Measurements from ENCODE around the gene FETUB.

The FETUB gene

DNA sequence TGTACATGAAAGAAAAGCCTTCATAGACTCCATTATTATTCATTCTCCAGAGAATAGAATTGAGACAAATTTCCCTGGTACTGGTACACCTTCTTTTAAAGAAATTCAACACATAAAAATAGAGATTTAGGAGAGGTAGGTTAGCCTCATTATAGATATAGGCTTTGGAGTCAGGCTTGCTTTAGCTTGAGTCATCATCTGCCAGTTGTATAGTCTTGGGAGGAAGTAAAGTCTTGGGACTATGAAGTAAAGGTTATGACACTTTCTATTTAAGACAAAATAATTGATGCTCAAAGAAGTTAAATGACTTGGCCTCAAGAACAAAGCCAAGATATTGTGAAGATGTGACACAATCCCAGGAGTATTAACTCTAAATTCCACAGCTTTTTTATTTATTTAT, 30.0 kb downstream of the FETUB start:
- CTCF ChIA-PET: no interaction called here
- POLR2A ChIA-PET: no interaction called here
- H3K27ac ChIP-seq (ENCODE audit: extremely low read depth, low read depth, low read length): no peak overlapping the region
- TF ChIP-seq ZNF513 (tag by site-specific recombination; IDR thresholded peaks at IDR 0.05): no peak
- no peak for TF ChIP-seq ZBTB48 (tag by site-specific recombination; IDR thresholded peaks at IDR 0.05)
- TF ChIP-seq PATZ1 (tag by site-specific recombination; IDR thresholded peaks at IDR 0.05): no peak
- no peak for TF ChIP-seq GFI1B (tag by site-specific recombination; IDR thresholded peaks at IDR 0.05)
- TF ChIP-seq ZNF23 (tag by site-specific recombination; IDR thresholded peaks at IDR 0.05; ENCODE audit: borderline replicate concordance): no peak
- TF ChIP-seq, protein P1, sequence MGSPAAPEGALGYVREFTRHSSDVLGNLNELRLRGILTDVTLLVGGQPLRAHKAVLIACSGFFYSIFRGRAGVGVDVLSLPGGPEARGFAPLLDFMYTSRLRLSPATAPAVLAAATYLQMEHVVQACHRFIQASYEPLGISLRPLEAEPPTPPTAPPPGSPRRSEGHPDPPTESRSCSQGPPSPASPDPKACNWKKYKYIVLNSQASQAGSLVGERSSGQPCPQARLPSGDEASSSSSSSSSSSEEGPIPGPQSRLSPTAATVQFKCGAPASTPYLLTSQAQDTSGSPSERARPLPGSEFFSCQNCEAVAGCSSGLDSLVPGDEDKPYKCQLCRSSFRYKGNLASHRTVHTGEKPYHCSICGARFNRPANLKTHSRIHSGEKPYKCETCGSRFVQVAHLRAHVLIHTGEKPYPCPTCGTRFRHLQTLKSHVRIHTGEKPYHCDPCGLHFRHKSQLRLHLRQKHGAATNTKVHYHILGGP (tag by site-specific recombination; IDR thresholded peaks at IDR 0.05): no peak
- no peak for TF ChIP-seq ZNF548 (tag by site-specific recombination; IDR thresholded peaks at IDR 0.05)
- TF ChIP-seq ZIC2 (tag by site-specific recombination; IDR thresholded peaks at IDR 0.05): no peak
- no peak for TF ChIP-seq ZBTB1 (tag by site-specific recombination; IDR thresholded peaks at IDR 0.05)
- TF ChIP-seq GLIS1 (tag by site-specific recombination; IDR thresholded peaks at IDR 0.05): no peak
- TF ChIP-seq ZNF501 (tag by site-specific recombination; IDR thresholded peaks at IDR 0.05): no peak
- no peak for TF ChIP-seq OVOL3 (tag by site-specific recombination; IDR thresholded peaks at IDR 0.05)
- no peak for TF ChIP-seq ZNF707 (tag by site-specific recombination; IDR thresholded peaks at IDR 0.05)
- TF ChIP-seq, protein P2, sequence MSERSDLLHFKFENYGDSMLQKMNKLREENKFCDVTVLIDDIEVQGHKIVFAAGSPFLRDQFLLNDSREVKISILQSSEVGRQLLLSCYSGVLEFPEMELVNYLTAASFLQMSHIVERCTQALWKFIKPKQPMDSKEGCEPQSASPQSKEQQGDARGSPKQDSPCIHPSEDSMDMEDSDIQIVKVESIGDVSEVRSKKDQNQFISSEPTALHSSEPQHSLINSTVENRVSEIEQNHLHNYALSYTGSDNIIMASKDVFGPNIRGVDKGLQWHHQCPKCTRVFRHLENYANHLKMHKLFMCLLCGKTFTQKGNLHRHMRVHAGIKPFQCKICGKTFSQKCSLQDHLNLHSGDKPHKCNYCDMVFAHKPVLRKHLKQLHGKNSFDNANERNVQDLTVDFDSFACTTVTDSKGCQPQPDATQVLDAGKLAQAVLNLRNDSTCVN (tag by site-specific recombination; optimal IDR thresholded peaks at IDR 0.05): no peak
- TF ChIP-seq ZNF311 (tag by site-specific recombination; IDR thresholded peaks at IDR 0.05; ENCODE audit: borderline replicate concordance): no peak
- TF ChIP-seq, protein P3, sequence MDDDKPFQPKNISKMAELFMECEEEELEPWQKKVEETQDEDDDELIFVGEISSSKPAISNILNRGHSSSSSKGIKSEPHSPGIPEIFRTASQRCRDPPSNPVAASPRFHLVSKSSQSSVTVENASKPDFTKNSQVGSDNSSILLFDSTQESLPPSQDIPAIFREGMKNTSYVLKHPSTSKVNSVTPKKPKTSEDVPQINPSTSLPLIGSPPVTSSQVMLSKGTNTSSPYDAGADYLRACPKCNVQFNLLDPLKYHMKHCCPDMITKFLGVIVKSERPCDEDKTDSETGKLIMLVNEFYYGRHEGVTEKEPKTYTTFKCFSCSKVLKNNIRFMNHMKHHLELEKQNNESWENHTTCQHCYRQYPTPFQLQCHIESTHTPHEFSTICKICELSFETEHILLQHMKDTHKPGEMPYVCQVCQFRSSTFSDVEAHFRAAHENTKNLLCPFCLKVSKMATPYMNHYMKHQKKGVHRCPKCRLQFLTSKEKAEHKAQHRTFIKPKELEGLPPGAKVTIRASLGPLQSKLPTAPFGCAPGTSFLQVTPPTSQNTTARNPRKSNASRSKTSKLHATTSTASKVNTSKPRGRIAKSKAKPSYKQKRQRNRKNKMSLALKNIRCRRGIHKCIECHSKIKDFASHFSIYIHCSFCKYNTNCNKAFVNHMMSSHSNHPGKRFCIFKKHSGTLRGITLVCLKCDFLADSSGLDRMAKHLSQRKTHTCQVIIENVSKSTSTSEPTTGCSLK (tag by site-specific recombination; IDR thresholded peaks at IDR 0.05): no peak
- TF ChIP-seq ZFP37 (tag by site-specific recombination; IDR thresholded peaks at IDR 0.05): no peak
- TF ChIP-seq, protein P4, sequence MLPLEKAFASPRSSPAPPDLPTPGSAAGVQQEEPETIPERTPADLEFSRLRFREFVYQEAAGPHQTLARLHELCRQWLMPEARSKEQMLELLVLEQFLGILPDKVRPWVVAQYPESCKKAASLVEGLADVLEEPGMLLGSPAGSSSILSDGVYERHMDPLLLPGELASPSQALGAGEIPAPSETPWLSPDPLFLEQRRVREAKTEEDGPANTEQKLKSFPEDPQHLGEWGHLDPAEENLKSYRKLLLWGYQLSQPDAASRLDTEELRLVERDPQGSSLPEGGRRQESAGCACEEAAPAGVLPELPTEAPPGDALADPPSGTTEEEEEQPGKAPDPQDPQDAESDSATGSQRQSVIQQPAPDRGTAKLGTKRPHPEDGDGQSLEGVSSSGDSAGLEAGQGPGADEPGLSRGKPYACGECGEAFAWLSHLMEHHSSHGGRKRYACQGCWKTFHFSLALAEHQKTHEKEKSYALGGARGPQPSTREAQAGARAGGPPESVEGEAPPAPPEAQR (tag by site-specific recombination; IDR thresholded peaks at IDR 0.05): no peak
- H3K4me3 ChIP-seq (ENCODE audit: low read depth, low read length): no peak overlapping the region
- H3K9me3 ChIP-seq (ENCODE audit: control insufficient read depth, insufficient read depth, low read depth, low read length): no peaks in the 10 kb centered on the region
- no peaks in the 10 kb centered on the region for H3K36me3 ChIP-seq (ENCODE audit: control insufficient read depth in 2 of 2, insufficient read depth in 1 of 2, low read length in 2 of 2)
- no peaks in the 10 kb centered on the region for H3K4me1 ChIP-seq (ENCODE audit: control insufficient read depth, insufficient read depth, low read length)
